ENCODE results near the gene NCAN. TPM values are rescaled to one million over a fixed set of nuclear protein-coding genes. Genes with fewer than 3 reads are reported as not detected.

NCAN gene
- total RNA-seq, 1 donor from 2014 or later: 186 TPM

- Mint-ChIP-seq H3K4me1 (ENCODE audit: low read depth, unreplicated experiment) (peaks cover 14% of the 10 kb centered on the region), H3K27me3 (ENCODE audit: unreplicated experiment) (peaks cover 12% of the 10 kb centered on the region), H3K4me3 (ENCODE audit: unreplicated experiment) (peak overlapping the region; percentile 38)
These were observed 48.0 kb downstream of the NCAN start for GRCh38 chr19:19259741-19260140.

GRCh38 chr19:19260417-19261214 lies 48.9 kb downstream of the NCAN start:
- Mint-ChIP-seq H3K27me3 (ENCODE audit: unreplicated experiment) (peaks cover 14% of the 10 kb centered on the region), H3K4me3 (ENCODE audit: unreplicated experiment) (no peak overlapping the region), H3K36me3 (ENCODE audit: unreplicated experiment) (peaks cover 11% of the 10 kb centered on the region), H3K9me3 (ENCODE audit: unreplicated experiment) (peaks cover 12% of the 10 kb centered on the region), H3K27ac (ENCODE audit: unreplicated experiment) (no peak overlapping the region), H3K4me1 (ENCODE audit: low read depth, unreplicated experiment) (peaks cover 14% of the 10 kb centered on the region)
- no peak for DNase-seq
- TF ChIP-seq, protein P1, sequence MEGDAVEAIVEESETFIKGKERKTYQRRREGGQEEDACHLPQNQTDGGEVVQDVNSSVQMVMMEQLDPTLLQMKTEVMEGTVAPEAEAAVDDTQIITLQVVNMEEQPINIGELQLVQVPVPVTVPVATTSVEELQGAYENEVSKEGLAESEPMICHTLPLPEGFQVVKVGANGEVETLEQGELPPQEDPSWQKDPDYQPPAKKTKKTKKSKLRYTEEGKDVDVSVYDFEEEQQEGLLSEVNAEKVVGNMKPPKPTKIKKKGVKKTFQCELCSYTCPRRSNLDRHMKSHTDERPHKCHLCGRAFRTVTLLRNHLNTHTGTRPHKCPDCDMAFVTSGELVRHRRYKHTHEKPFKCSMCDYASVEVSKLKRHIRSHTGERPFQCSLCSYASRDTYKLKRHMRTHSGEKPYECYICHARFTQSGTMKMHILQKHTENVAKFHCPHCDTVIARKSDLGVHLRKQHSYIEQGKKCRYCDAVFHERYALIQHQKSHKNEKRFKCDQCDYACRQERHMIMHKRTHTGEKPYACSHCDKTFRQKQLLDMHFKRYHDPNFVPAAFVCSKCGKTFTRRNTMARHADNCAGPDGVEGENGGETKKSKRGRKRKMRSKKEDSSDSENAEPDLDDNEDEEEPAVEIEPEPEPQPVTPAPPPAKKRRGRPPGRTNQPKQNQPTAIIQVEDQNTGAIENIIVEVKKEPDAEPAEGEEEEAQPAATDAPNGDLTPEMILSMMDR (IDR thresholded peaks at IDR 0.05; ENCODE audit: partially characterized antibody, unreplicated experiment): no peak

More at GRCh38 chr19:19259741-19260140, 48.0 kb downstream of the NCAN start:
- DNase-seq: peak; percentile 50
- TF ChIP-seq, protein P1 (IDR thresholded peaks at IDR 0.05; ENCODE audit: partially characterized antibody, unreplicated experiment): no peak
- Mint-ChIP-seq H3K27ac (ENCODE audit: unreplicated experiment) (no peak overlapping the region), H3K9me3 (ENCODE audit: unreplicated experiment) (peaks cover 12% of the 10 kb centered on the region), H3K36me3 (ENCODE audit: unreplicated experiment) (peaks cover 11% of the 10 kb centered on the region)

DNA sequence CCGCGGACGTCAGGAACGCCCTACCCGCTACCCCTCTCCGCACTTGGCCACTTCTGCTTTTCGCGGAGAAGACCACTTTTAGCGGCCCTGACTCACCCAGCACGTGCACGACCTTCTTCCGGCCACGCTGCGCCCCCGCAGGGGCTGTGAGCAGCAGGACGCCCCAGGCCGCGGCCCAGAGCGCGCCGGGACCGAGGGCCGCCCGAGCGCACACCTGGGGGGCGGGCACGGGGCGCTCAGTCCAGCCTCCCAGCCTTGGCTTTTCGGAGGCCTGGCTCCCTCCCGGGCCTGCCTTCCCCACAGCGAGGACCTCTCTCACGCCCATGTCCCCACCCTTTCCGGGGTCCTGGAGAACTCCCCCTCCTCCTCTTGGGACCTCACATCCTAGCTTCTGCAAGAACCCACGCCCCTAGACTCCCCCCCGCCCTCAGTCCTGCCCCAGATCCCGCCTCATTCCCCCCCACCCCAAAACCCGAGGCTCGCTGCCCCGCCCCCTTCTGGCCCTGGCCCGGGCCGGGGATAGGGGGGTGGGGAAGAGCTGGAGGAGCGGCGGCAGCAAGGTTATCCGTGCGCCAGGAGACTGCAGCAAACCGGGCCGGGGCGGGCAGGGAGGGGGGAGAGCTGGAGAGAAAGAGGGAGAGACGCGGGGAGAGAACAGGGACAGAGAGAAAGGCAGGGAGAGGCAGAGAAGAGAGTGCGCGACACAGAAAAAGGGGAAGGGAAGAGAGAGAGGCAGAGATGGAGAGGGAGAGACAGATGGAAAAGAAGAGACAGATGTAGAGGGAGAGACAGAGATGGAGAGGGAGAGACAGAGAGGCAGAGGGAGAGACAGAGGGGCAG lies 49.8 kb downstream of the NCAN start:
- TF ChIP-seq, protein P1 (IDR thresholded peaks at IDR 0.05; ENCODE audit: partially characterized antibody, unreplicated experiment): no peak
- peaks cover 14% of the 10 kb centered on the region for H3K4me1 Mint-ChIP-seq (ENCODE audit: low read depth, unreplicated experiment)
- H3K4me3 Mint-ChIP-seq (ENCODE audit: unreplicated experiment): peak overlapping the region; percentile 69
- H3K27ac Mint-ChIP-seq (ENCODE audit: unreplicated experiment): peak overlapping the region; percentile 44
- peaks cover 11% of the 10 kb centered on the region for H3K9me3 Mint-ChIP-seq (ENCODE audit: unreplicated experiment)
- DNase-seq: peak; percentile 57
- H3K36me3 Mint-ChIP-seq (ENCODE audit: unreplicated experiment): peaks cover 9% of the 10 kb centered on the region
- H3K27me3 Mint-ChIP-seq (ENCODE audit: unreplicated experiment): peaks cover 14% of the 10 kb centered on the region

GRCh38 chr19:19262190-19263057 lies 50.7 kb downstream of the NCAN start:
- peak overlapping the region; percentile 69 for H3K4me3 Mint-ChIP-seq (ENCODE audit: unreplicated experiment)
- DNase-seq: no peak

More at GRCh38 chr19:19262190-19263057, 50.7 kb downstream of the NCAN start:
- H3K9me3 Mint-ChIP-seq (ENCODE audit: unreplicated experiment): peaks cover 9% of the 10 kb centered on the region
- TF ChIP-seq, protein P1 (IDR thresholded peaks at IDR 0.05; ENCODE audit: partially characterized antibody, unreplicated experiment): no peak
- peaks cover 4% of the 10 kb centered on the region for H3K36me3 Mint-ChIP-seq (ENCODE audit: unreplicated experiment)
- H3K4me1 Mint-ChIP-seq (ENCODE audit: low read depth, unreplicated experiment): peaks cover 14% of the 10 kb centered on the region
- peak overlapping the region; percentile 44 for H3K27ac Mint-ChIP-seq (ENCODE audit: unreplicated experiment)
- H3K27me3 Mint-ChIP-seq (ENCODE audit: unreplicated experiment): peaks cover 10% of the 10 kb centered on the region
